ENCODE results near the gene QRFP.
"Not testable (repeated sequence)": the region's sequence is repeated elsewhere in the genome, so short reads cannot be mapped to it uniquely, and the experiment has no call there.

- TF ChIP-seq CTCF (optimal IDR thresholded peaks at IDR 0.05 in 1 of 3, IDR thresholded peaks at IDR 0.05 in 1 of 3, conservative IDR thresholded peaks at IDR 0.05 in 1 of 3; ENCODE audit: extremely low read depth in 1 of 3, insufficient read depth in 2 of 3, low read length in 3 of 3); EZH2 (IDR thresholded peaks at IDR 0.05; ENCODE audit: low read length): not testable (repeated sequence)
Measured at GRCh38 chr9:130910670-130911069, 14.1 kb upstream of the QRFP start.
